ENCODE results near the gene CCDC142.
"Not testable (repeated sequence)": the region's sequence is repeated elsewhere in the genome, so short reads cannot be mapped to it uniquely, and the experiment has no call there.

GRCh38 chr2:74470742-74471141 lies 12.1 kb downstream of the CCDC142 start:
- TF ChIP-seq, protein P1, sequence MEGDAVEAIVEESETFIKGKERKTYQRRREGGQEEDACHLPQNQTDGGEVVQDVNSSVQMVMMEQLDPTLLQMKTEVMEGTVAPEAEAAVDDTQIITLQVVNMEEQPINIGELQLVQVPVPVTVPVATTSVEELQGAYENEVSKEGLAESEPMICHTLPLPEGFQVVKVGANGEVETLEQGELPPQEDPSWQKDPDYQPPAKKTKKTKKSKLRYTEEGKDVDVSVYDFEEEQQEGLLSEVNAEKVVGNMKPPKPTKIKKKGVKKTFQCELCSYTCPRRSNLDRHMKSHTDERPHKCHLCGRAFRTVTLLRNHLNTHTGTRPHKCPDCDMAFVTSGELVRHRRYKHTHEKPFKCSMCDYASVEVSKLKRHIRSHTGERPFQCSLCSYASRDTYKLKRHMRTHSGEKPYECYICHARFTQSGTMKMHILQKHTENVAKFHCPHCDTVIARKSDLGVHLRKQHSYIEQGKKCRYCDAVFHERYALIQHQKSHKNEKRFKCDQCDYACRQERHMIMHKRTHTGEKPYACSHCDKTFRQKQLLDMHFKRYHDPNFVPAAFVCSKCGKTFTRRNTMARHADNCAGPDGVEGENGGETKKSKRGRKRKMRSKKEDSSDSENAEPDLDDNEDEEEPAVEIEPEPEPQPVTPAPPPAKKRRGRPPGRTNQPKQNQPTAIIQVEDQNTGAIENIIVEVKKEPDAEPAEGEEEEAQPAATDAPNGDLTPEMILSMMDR (IDR thresholded peaks at IDR 0.05): not testable (repeated sequence)
- not testable (repeated sequence) for TF ChIP-seq POLR2A, EP300, POLR2AphosphoS5 (IDR thresholded peaks at IDR 0.05)
